ENCODE results near the gene MTCL1.
"Not testable (repeated sequence)": the region's sequence is repeated elsewhere in the genome, so short reads cannot be mapped to it uniquely, and the experiment has no call there.

The MTCL1 gene

DNA sequence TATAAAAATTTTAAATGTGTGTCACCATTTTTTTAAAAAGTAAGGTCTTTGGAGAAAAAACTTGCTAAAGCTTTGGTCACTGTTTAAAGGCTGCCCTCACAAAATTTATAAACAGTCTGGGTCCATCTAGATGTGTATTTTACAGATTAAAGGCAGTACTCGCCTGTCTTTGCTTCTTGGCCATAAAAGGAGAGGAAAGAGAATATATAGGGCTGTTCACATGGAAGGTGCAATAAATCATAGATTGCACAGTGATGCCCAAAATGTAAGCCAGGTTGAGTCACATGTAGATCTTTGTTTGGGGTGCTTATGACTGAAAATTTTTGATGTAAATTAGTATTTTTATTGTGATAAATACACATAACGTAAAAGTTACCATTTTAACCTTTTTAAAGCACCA is 55.6 kb downstream of the MTCL1 start:
- H3K4me2 ChIP-seq (ENCODE audit: low read length): no peak overlapping the region
- no peaks in the 10 kb centered on the region for H3K36me3 ChIP-seq (ENCODE audit: control insufficient read depth, insufficient read depth, low read length)
- TF ChIP-seq, protein P1, sequence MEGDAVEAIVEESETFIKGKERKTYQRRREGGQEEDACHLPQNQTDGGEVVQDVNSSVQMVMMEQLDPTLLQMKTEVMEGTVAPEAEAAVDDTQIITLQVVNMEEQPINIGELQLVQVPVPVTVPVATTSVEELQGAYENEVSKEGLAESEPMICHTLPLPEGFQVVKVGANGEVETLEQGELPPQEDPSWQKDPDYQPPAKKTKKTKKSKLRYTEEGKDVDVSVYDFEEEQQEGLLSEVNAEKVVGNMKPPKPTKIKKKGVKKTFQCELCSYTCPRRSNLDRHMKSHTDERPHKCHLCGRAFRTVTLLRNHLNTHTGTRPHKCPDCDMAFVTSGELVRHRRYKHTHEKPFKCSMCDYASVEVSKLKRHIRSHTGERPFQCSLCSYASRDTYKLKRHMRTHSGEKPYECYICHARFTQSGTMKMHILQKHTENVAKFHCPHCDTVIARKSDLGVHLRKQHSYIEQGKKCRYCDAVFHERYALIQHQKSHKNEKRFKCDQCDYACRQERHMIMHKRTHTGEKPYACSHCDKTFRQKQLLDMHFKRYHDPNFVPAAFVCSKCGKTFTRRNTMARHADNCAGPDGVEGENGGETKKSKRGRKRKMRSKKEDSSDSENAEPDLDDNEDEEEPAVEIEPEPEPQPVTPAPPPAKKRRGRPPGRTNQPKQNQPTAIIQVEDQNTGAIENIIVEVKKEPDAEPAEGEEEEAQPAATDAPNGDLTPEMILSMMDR (IDR thresholded peaks at IDR 0.05): no peak
- H2AFZ ChIP-seq: no peak overlapping the region
- H3K9ac ChIP-seq: no peak overlapping the region
- H3K9me3 ChIP-seq (ENCODE audit: control insufficient read depth, low read length): no peaks in the 10 kb centered on the region
- no peak overlapping the region for H3K27ac ChIP-seq
- H3K4me3 ChIP-seq (ENCODE audit: low read depth, low read length): no peak overlapping the region
- no peaks in the 10 kb centered on the region for H3K4me1 ChIP-seq
- H3K79me2 ChIP-seq: no peaks in the 10 kb centered on the region
- no peaks in the 10 kb centered on the region for H3K27me3 ChIP-seq (ENCODE audit: control insufficient read depth, insufficient read depth, low read length)

DNA sequence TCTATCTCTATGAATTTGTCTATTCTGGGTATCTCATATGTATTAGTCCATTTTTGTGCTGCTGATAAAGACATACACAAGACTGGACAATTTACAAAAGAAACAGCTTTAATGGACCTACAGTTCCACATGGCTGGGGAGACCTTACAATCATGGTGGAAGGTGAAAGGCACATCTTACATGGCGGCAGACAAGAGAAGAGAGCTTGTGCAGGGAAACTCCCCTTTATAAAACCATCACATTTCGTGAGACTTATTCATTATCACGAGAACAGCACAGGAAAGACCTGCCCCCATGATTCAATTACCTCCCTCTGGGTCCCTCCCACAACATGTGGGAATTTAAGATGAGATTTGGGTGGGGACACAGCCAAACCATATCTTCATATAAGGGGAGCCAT is 56.2 kb downstream of the MTCL1 start:
- not testable (repeated sequence) for H3K79me2 ChIP-seq; H3K9ac ChIP-seq; H2AFZ ChIP-seq; H3K36me3 ChIP-seq (ENCODE audit: control insufficient read depth, insufficient read depth, low read length); H3K9me3 ChIP-seq (ENCODE audit: control insufficient read depth, low read length); H3K27me3 ChIP-seq (ENCODE audit: control insufficient read depth, insufficient read depth, low read length); H3K27ac ChIP-seq; H3K4me1 ChIP-seq; H3K4me3 ChIP-seq (ENCODE audit: low read depth, low read length); H3K4me2 ChIP-seq (ENCODE audit: low read length)

DNA sequence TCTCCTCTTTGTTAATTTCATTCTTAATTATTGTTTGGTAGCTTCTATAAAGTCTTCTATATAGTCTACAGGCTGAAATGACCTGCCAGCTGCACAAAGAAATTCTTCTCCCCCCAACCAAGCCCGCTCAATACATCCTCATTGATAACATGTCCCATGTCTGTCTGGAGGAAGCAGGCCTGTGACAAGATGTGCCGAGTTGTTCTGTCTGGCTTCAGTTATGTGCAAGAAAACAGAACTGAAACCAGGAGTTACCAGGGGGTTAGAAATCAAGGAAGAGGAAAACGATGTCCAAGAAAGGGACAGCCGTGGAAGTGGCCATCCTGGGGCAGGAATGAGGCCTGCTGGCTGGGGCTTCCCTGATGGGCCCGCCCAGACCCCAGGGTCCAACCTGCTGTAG is 57.6 kb downstream of the MTCL1 start:
- Histone ChIP-seq H3K4me2 (ENCODE audit: low read length) (no peak overlapping the region), H3K27me3 (ENCODE audit: control insufficient read depth, insufficient read depth, low read length) (no peaks in the 10 kb centered on the region), H3K36me3 (ENCODE audit: control insufficient read depth, insufficient read depth, low read length) (no peaks in the 10 kb centered on the region), H3K79me2 (no peaks in the 10 kb centered on the region), H3K4me3 (ENCODE audit: low read depth, low read length) (no peak overlapping the region), H2AFZ (no peak overlapping the region), H3K4me1 (no peaks in the 10 kb centered on the region), H3K9ac (no peak overlapping the region), H3K9me3 (ENCODE audit: control insufficient read depth, low read length) (no peaks in the 10 kb centered on the region), H3K27ac (no peak overlapping the region)
- TF ChIP-seq, protein P1 (IDR thresholded peaks at IDR 0.05): no peak

DNA sequence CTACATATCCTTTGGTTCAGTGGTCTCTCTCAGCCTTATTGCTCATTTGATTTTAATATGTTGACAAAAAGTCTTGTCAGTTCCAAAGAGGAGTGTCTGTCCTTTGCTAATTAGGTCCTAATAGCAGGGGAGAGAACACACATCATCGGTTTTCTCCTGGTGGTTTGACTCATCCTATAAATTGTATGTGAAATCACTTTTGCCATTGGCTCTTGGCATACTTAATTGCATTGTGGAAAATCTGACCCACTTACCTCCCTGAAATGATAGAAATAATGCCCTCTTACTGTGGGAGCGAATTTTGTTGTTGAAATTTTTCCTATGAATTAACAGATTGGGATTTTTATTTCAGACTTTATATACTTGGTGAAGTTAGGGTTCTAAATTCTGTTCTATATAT is 58.3 kb downstream of the MTCL1 start:
- TF ChIP-seq, protein P1 (IDR thresholded peaks at IDR 0.05): no peak
- Histone ChIP-seq H3K36me3 (ENCODE audit: control insufficient read depth, insufficient read depth, low read length) (no peaks in the 10 kb centered on the region), H3K4me1 (no peaks in the 10 kb centered on the region), H3K27me3 (ENCODE audit: control insufficient read depth, insufficient read depth, low read length) (no peaks in the 10 kb centered on the region), H2AFZ (no peak overlapping the region), H3K9me3 (ENCODE audit: control insufficient read depth, low read length) (no peaks in the 10 kb centered on the region), H3K27ac (no peak overlapping the region), H3K4me3 (ENCODE audit: low read depth, low read length) (no peak overlapping the region), H3K9ac (no peak overlapping the region), H3K4me2 (ENCODE audit: low read length) (no peak overlapping the region), H3K79me2 (no peaks in the 10 kb centered on the region)

DNA sequence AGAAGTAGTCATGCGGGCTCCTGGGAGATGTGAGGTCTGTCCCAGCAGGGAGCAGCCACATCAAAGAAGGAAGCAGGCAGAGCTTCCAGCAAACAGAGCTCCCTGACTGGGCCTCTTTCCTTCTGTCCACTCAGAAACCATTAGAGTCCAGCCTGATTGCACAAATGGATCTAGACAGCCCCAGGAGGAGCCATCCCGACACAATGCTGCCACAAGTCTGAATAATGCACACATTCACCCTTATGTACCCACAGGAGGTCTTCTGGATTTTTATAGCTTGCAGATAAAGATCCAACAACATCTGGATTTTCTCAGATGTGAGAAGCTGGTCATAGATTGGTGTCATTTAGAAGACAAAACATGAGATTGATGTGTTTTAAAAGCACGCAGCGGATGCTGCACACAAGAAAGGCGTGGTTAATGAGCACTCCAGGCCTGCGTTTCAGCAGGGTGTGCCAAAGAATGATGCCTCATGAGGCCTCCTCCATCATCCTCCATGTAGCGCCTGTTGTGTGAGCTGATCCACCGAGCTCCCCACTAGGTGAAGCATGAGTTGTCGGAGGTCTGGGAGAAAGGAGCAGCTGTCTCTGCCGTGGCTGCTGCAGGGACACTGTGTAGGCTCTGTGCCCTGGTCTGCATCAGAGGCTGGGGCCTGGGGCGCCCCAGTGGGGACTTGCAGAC is 60.6 kb downstream of the MTCL1 start:
- Histone ChIP-seq H3K4me3 (ENCODE audit: low read depth, low read length) (no peak overlapping the region), H2AFZ (no peak overlapping the region), H3K27ac (no peak overlapping the region), H3K79me2 (no peaks in the 10 kb centered on the region), H3K27me3 (ENCODE audit: control insufficient read depth, insufficient read depth, low read length) (no peaks in the 10 kb centered on the region), H3K4me2 (ENCODE audit: low read length) (no peak overlapping the region), H3K9ac (no peak overlapping the region), H3K36me3 (ENCODE audit: control insufficient read depth, insufficient read depth, low read length) (no peaks in the 10 kb centered on the region), H3K4me1 (no peaks in the 10 kb centered on the region), H3K9me3 (ENCODE audit: control insufficient read depth, low read length) (no peaks in the 10 kb centered on the region)
- TF ChIP-seq, protein P1 (IDR thresholded peaks at IDR 0.05): no peak
